ENCODE results near the gene SELENOM. TPM values are rescaled to one million over a fixed set of nuclear protein-coding genes. Genes with fewer than 3 reads are reported as not detected.

Gene SELENOM
- total and polyA plus RNA-seq, 2 donors (not counting 1 experiment from before 2014, with no cell fraction given) = 130 to 132 TPM

- no peaks in the 10 kb centered on the region for H3K4me1 ChIP-seq (ENCODE audit: control insufficient read depth, extremely low read depth, insufficient read depth, low read length)
- H3K27ac ChIP-seq (ENCODE audit: insufficient read depth, low read length) = no peak overlapping the region
- no peak overlapping the region for H2AFZ ChIP-seq (ENCODE audit: low read length)
- H3K36me3 ChIP-seq (ENCODE audit: control insufficient read depth, insufficient read depth, low read length) = no peaks in the 10 kb centered on the region
- DNase-seq (ENCODE audit: low read depth in 2 of 2) = no peak
- H3K4me2 ChIP-seq (ENCODE audit: extremely low read depth, insufficient read depth, low read length) = no peak overlapping the region
- no peaks in the 10 kb centered on the region for H4K20me1 ChIP-seq (ENCODE audit: control insufficient read depth, extremely low read depth, insufficient read depth, low read length)
- H3K4me3 ChIP-seq (replicated peaks in 1 of 4; ENCODE audit: control extremely low read depth in 1 of 4, insufficient read depth in 1 of 4, low read depth in 3 of 4, low read length in 4 of 4) = no peak overlapping the region
- H3K27me3 ChIP-seq (ENCODE audit: control insufficient read depth, insufficient read depth, low read length) = no peaks in the 10 kb centered on the region
- no peaks in the 10 kb centered on the region for H3K9me3 ChIP-seq (ENCODE audit: control insufficient read depth, insufficient read depth, low read depth, low read length)
- no peaks in the 10 kb centered on the region for H3K79me2 ChIP-seq (ENCODE audit: control insufficient read depth, insufficient read depth, low read length)
- no peak for TF ChIP-seq EZH2 (IDR thresholded peaks at IDR 0.05; ENCODE audit: low read length, missing control alignments)
- TF ChIP-seq, protein P1, sequence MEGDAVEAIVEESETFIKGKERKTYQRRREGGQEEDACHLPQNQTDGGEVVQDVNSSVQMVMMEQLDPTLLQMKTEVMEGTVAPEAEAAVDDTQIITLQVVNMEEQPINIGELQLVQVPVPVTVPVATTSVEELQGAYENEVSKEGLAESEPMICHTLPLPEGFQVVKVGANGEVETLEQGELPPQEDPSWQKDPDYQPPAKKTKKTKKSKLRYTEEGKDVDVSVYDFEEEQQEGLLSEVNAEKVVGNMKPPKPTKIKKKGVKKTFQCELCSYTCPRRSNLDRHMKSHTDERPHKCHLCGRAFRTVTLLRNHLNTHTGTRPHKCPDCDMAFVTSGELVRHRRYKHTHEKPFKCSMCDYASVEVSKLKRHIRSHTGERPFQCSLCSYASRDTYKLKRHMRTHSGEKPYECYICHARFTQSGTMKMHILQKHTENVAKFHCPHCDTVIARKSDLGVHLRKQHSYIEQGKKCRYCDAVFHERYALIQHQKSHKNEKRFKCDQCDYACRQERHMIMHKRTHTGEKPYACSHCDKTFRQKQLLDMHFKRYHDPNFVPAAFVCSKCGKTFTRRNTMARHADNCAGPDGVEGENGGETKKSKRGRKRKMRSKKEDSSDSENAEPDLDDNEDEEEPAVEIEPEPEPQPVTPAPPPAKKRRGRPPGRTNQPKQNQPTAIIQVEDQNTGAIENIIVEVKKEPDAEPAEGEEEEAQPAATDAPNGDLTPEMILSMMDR (conservative IDR thresholded peaks at IDR 0.05 in 1 of 2, IDR thresholded peaks at IDR 0.05 in 1 of 2; ENCODE audit: low read depth in 1 of 2, low read length in 2 of 2) = no peak
- no peak overlapping the region for H3K9ac ChIP-seq (ENCODE audit: insufficient read depth, low read length)
Observed at GRCh38 chr22:31130873-31131272, 23.5 kb upstream of the SELENOM start.

- H3K9ac ChIP-seq (ENCODE audit: insufficient read depth, low read length) = no peak overlapping the region
- no peaks in the 10 kb centered on the region for H4K20me1 ChIP-seq (ENCODE audit: control insufficient read depth, extremely low read depth, insufficient read depth, low read length)
- TF ChIP-seq, protein P1 (conservative IDR thresholded peaks at IDR 0.05 in 1 of 2, IDR thresholded peaks at IDR 0.05 in 1 of 2; ENCODE audit: low read depth in 1 of 2, low read length in 2 of 2) = no peak
- TF ChIP-seq EZH2 (IDR thresholded peaks at IDR 0.05; ENCODE audit: low read length, missing control alignments) = no peak
- no peaks in the 10 kb centered on the region for H3K9me3 ChIP-seq (ENCODE audit: control insufficient read depth, insufficient read depth, low read depth, low read length)
- no peak overlapping the region for H3K4me2 ChIP-seq (ENCODE audit: extremely low read depth, insufficient read depth, low read length)
- DNase-seq (ENCODE audit: low read depth in 2 of 2) = no peak
- H3K27ac ChIP-seq (ENCODE audit: insufficient read depth, low read length) = no peak overlapping the region
- no peak overlapping the region for H2AFZ ChIP-seq (ENCODE audit: low read length)
- no peaks in the 10 kb centered on the region for H3K79me2 ChIP-seq (ENCODE audit: control insufficient read depth, insufficient read depth, low read length)
- H3K27me3 ChIP-seq (ENCODE audit: control insufficient read depth, insufficient read depth, low read length) = no peaks in the 10 kb centered on the region
- H3K36me3 ChIP-seq (ENCODE audit: control insufficient read depth, insufficient read depth, low read length) = no peaks in the 10 kb centered on the region
- no peaks in the 10 kb centered on the region for H3K4me1 ChIP-seq (ENCODE audit: control insufficient read depth, extremely low read depth, insufficient read depth, low read length)
- H3K4me3 ChIP-seq (replicated peaks in 1 of 4; ENCODE audit: control extremely low read depth in 1 of 4, insufficient read depth in 1 of 4, low read depth in 3 of 4, low read length in 4 of 4) = no peak overlapping the region
Observed at GRCh38 chr22:31128156-31128555, 20.8 kb upstream of the SELENOM start.

- H3K9ac ChIP-seq (ENCODE audit: insufficient read depth, low read length) = no peak overlapping the region
- H3K9me3 ChIP-seq (ENCODE audit: control insufficient read depth, insufficient read depth, low read depth, low read length) = no peaks in the 10 kb centered on the region
- no peaks in the 10 kb centered on the region for H3K27me3 ChIP-seq (ENCODE audit: control insufficient read depth, insufficient read depth, low read length)
- H3K27ac ChIP-seq (ENCODE audit: insufficient read depth, low read length) = no peak overlapping the region
- no peak overlapping the region for H2AFZ ChIP-seq (ENCODE audit: low read length)
- TF ChIP-seq EZH2 (IDR thresholded peaks at IDR 0.05; ENCODE audit: low read length, missing control alignments) = no peak
- TF ChIP-seq, protein P1 (conservative IDR thresholded peaks at IDR 0.05 in 1 of 2, IDR thresholded peaks at IDR 0.05 in 1 of 2; ENCODE audit: low read depth in 1 of 2, low read length in 2 of 2) = no peak
- H3K4me1 ChIP-seq (ENCODE audit: control insufficient read depth, extremely low read depth, insufficient read depth, low read length) = peaks cover 3% of the 10 kb centered on the region
- no peak overlapping the region for H3K4me2 ChIP-seq (ENCODE audit: extremely low read depth, insufficient read depth, low read length)
- H3K36me3 ChIP-seq (ENCODE audit: control insufficient read depth, insufficient read depth, low read length) = no peaks in the 10 kb centered on the region
- DNase-seq (ENCODE audit: low read depth in 2 of 2) = no peak
- no peaks in the 10 kb centered on the region for H3K79me2 ChIP-seq (ENCODE audit: control insufficient read depth, insufficient read depth, low read length)
- H3K4me3 ChIP-seq (replicated peaks in 1 of 4; ENCODE audit: control extremely low read depth in 1 of 4, insufficient read depth in 1 of 4, low read depth in 3 of 4, low read length in 4 of 4) = no peak overlapping the region
- H4K20me1 ChIP-seq (ENCODE audit: control insufficient read depth, extremely low read depth, insufficient read depth, low read length) = no peaks in the 10 kb centered on the region
Observed at GRCh38 chr22:31127181-31127772, 19.9 kb upstream of the SELENOM start.
